ENCODE data around the gene TSSK1B.
"Not testable (repeated sequence)": the region's sequence is repeated elsewhere in the genome, so short reads cannot be mapped to it uniquely, and the experiment has no call there.

Gene TSSK1B

GRCh38 chr5:113397986-113398385 lies 36.8 kb downstream of the TSSK1B start:
- not testable (repeated sequence) for DNase-seq (ENCODE audit: low read depth in 2 of 2)

GRCh38 chr5:113397046-113397445 lies 37.7 kb downstream of the TSSK1B start:
- DNase-seq (ENCODE audit: low read depth in 2 of 2) = no peak

- DNase-seq (ENCODE audit: low read depth in 2 of 2) = no peak
Measured at GRCh38 chr5:113394658-113395057, 40.1 kb downstream of the TSSK1B start.

DNA sequence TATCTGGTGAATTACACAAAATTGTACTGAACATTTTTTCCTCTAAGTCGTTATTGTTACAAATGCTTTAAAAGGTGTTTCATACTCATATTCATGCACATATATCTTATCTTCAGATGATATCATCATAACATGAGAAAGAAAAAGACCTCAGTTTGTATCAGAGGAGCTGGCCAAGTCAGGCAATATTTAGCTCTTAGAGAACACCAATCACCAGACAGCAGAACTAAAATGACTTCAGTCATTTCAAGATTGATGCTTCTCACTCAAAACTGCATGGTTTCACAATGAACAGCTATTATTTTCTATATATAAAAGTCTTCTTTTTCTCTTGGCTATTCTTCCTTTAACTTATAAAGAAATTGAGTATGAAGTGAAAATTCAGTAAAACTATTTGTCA lies 44.6 kb downstream of the TSSK1B start:
- DNase-seq (ENCODE audit: low read depth in 2 of 2) = no peak

- DNase-seq (ENCODE audit: low read depth in 2 of 2) = no peak
Measured at GRCh38 chr5:113389116-113389515, 45.7 kb downstream of the TSSK1B start.

DNA sequence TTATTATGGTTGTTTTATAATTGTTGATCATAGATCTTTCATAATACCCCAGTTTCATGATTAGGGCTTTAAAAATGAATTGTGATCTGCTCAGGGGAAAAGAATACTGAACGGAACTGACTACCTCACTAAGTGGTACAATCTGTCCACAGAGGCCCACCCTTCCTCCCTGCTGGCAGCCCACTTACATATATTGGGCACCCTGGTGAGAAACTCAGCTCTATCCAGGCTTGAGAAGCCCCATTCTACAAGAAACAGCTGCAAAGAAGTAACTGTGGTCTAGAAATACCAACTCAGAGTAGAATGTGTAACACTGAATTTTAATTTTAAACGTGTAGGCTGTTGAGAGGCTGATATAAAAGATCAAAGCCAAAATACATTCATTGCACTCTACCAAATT lies 46.9 kb downstream of the TSSK1B start:
- no peak for DNase-seq (ENCODE audit: low read depth in 2 of 2)

- DNase-seq (ENCODE audit: low read depth in 2 of 2) = no peak
Measured at GRCh38 chr5:113384782-113385285, 50.0 kb downstream of the TSSK1B start.

DNA sequence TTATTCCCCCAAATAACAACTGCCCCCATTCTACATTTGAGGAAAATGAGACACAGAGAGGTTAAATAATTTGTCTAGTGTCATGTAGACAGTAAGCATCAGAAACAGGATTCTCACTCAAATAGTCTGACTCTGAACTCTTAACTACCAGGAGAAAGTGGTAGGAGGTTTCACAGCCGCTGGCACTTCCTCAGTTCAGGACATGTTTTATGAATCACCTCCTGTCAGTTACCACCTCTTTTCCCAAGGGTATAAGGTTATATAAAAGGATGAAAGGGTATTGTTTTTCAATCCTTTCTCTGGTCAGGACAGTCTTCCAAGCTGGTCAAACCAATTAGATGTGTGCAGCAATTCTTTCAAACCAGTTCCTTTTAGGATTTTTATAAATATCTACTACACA lies 52.1 kb downstream of the TSSK1B start:
- no peak for DNase-seq (ENCODE audit: low read depth in 2 of 2)

All from stimulated activated CD8-positive, alpha-beta memory T cell treated with anti-CD3 and anti-CD28 coated beads, Interleukin-15, amount 100 ng/mL, for 48 hours (primary cell).